K562 (cell line): ENCODE results near the gene IGDCC3. TPM values are rescaled to one million over a fixed set of nuclear protein-coding genes. Genes with fewer than 3 reads are reported as not detected.

Experiments used
- CREB1 ChIP-seq, 2 experiments: sonication (generic) in 1 of 2; formaldehyde crosslinking in 1 of 2; IDR thresholded peaks; 2 replicates each; pipeline versions ENCODE4 v1.6.1 to v1.8.0; 2012 to 2022; ENCODE audit warnings: inconsistent platforms in 1 of 2, mild to moderate bottlenecking in 1 of 2, missing genetic modification reagents in 1 of 2, moderate library complexity in 1 of 2
- CTCFL ChIP-seq: IDR thresholded peaks from 2 replicates; pipeline ENCODE4 v1.6.1; 2011; ENCODE audit warnings: borderline replicate concordance, low read depth, mild to moderate bottlenecking, moderate library complexity, low read length; ENCODE audit not compliant: insufficient read depth, poor library complexity, severe bottlenecking
- FIP1L1 ChIP-seq: fragments of 200-400 bp; formaldehyde crosslinking; IDR thresholded peaks from 2 replicates; pipeline ENCODE4 v1.6.1; 2018; ENCODE audit warnings: mild to moderate bottlenecking, low read depth, low read length; ENCODE audit not compliant: poor library complexity, severe bottlenecking
- HIVEP1 ChIP-seq: fragments of 250-450 bp; sonication (Bioruptor Pico); IDR thresholded peaks from 2 replicates; pipeline ENCODE4 v1.4.0; 2020; ENCODE audit warnings: mild to moderate bottlenecking
- MCM2 ChIP-seq: fragments of 450-650 bp; IDR thresholded peaks from 2 replicates; pipeline ENCODE4 v1.6.1; 2017; ENCODE audit warnings: low read depth, mild to moderate bottlenecking
- MYBL2 ChIP-seq, 2 experiments: fragments of 450-650 bp in 1 of 2; sonication (generic) in 1 of 2; formaldehyde crosslinking in 1 of 2; IDR thresholded peaks; 2 replicates each; pipeline versions ENCODE4 v1.6.1 to v1.8.1; 2017 to 2022; ENCODE audit warnings: borderline replicate concordance in 1 of 2, inconsistent platforms in 1 of 2, low read depth in 1 of 2, mild to moderate bottlenecking in 1 of 2, missing genetic modification reagents in 1 of 2, moderate library complexity in 1 of 2
- NR2C1 ChIP-seq, 2 experiments: fragments of 450-650 bp; IDR thresholded peaks; 2 replicates each; pipeline ENCODE4 v1.6.1; 2017; ENCODE audit warnings: mild to moderate bottlenecking in 2 of 2, antibody characterized with exemption in 1 of 2, inconsistent platforms in 1 of 2, missing compliant biosample characterization in 1 of 2, missing genetic modification characterization in 1 of 2
- RFX5 ChIP-seq: IDR thresholded peaks from 2 replicates; pipeline ENCODE4 v1.6.1; 2011; ENCODE audit warnings: low read depth, mild to moderate bottlenecking, improper control_type of control experiment, low read length
- SIRT6 ChIP-seq: IDR thresholded peaks from one replicate; pipeline ENCODE4 v1.6.1; 2012; ENCODE audit warnings: low read depth, mild to moderate bottlenecking, control low read depth, inconsistent platforms, low read length, moderate library complexity
- SOX6 ChIP-seq: fragments of 450-650 bp; IDR thresholded peaks from 2 replicates; pipeline ENCODE4 v1.6.1; 2014; ENCODE audit warnings: mild to moderate bottlenecking
- TBP ChIP-seq: optimal IDR thresholded peaks from 2 replicates; pipeline ENCODE3; 2011; ENCODE audit warnings: low read depth, low read length, improper control_type of control experiment
- TGIF2 ChIP-seq: sonication (generic); formaldehyde crosslinking; IDR thresholded peaks from 2 replicates; pipeline ENCODE4 v1.8.1; 2022; ENCODE audit warnings: mild to moderate bottlenecking, missing genetic modification reagents, moderate library complexity
- XRCC3 ChIP-seq: fragments of 450-650 bp; IDR thresholded peaks from 2 replicates; pipeline ENCODE4 v1.6.1; 2017; ENCODE audit warnings: mild to moderate bottlenecking, moderate library complexity
- ZFP36 ChIP-seq: fragments of 150-350 bp; IDR thresholded peaks from 2 replicates; pipeline ENCODE4 v1.6.1; 2018; ENCODE audit warnings: low read length, low read depth; ENCODE audit not compliant: partially characterized antibody
- ZKSCAN3 ChIP-seq: fragments of 250-450 bp; sonication (Bioruptor Pico); IDR thresholded peaks from 2 replicates; pipeline ENCODE4 v1.4.0; 2020
- ZNF175 ChIP-seq: fragments of 200-800 bp; sonication (Bioruptor generic); IDR thresholded peaks from 2 replicates; pipeline ENCODE4 v1.6.1; 2016; ENCODE audit warnings: low read depth, mild to moderate bottlenecking, missing genetic modification characterization, missing compliant biosample characterization
- ZNF668 ChIP-seq: fragments of 250-450 bp; sonication (Bioruptor Pico); IDR thresholded peaks from 2 replicates; pipeline ENCODE4 v1.8.0; 2022; ENCODE audit warnings: mild to moderate bottlenecking, inconsistent platforms
- polyA plus RNA-seq, 8 experiments: library from polyadenylated mRNA; depleted of rRNA in 4 of 8; stranded (reverse) in 5 of 8; unstranded in 3 of 8; fragments of >200 nt; fragmentation: Nextera tagmentation in 2 of 8; fragmentation: Illumina TruSeq in 1 of 8; extraction: Ambion mirVana in 2 of 8; extraction: Trizol in 1 of 8; gene quantifications; 2 replicates each; pipeline versions ENCODE4 v1.2.1 to v1.2.3, GENCODE V29; 2011 to 2014; ENCODE audit warnings: inconsistent platforms in 1 of 8, missing spikeins in 1 of 8
- total RNA-seq, 7 experiments: library from RNA; depleted of rRNA in 6 of 7; stranded (reverse); fragments of >200 nt in 6 of 7; fragmentation: Illumina TruSeq in 2 of 7; extraction: Trizol in 2 of 7; gene quantifications; 2 replicates each; pipeline versions ENCODE4 v1.2.1 to v1.2.3, GENCODE V29; 2011 to 2021; ENCODE audit warnings: low replicate concordance in 1 of 7
- TF ChIP-seq, protein P1 (sequence below): fragments of 450-650 bp; IDR thresholded peaks from 2 replicates; pipeline ENCODE4 v1.6.1; 2018; ENCODE audit not compliant: partially characterized antibody
- TF ChIP-seq, protein P2 (sequence below): fragments of 250-450 bp; sonication (Bioruptor Pico); IDR thresholded peaks from 2 replicates; pipeline ENCODE4 v1.4.0; 2020; ENCODE audit warnings: mild to moderate bottlenecking, moderate library complexity

IGDCC3 gene
- total and polyA plus RNA-seq, 9 of the 15 experiments (the other 6 are each of a cell fraction or from before 2014, with no cell fraction given), result not detected

- TF ChIP-seq NR2C1 (IDR thresholded peaks at IDR 0.05) (no peak; the same call in 1 of the 2 replicates), NR2C1 (tag; IDR thresholded peaks at IDR 0.05) (peak; percentile 38; the same call in 1 of the 2 replicates), RFX5 (no peak), CREB1 (IDR thresholded peaks at IDR 0.05) (no peak), CREB1 (CRISPR knock-in tag; IDR thresholded peaks at IDR 0.05) (peak; percentile 44), ZFP36 (peak; percentile 43), MCM2 (no peak), CTCFL (peak; percentile 93), TGIF2 (no peak), XRCC3 (no peak), SOX6 (no peak; the same call in 1 of the 2 replicates), MYBL2 (IDR thresholded peaks at IDR 0.05; ENCODE audit: low read depth) (no peak), MYBL2 (CRISPR knock-in tag; IDR thresholded peaks at IDR 0.05; ENCODE audit: borderline replicate concordance) (no peak), SIRT6 (no peak), ZNF668 (CRISPR knock-in tag) (no peak), HIVEP1 (CRISPR knock-in tag) (no peak), TBP (no peak), ZNF175 (CRISPR knock-in tag) (no peak), ZKSCAN3 (CRISPR knock-in tag) (no peak), FIP1L1 (no peak)
- TF ChIP-seq, protein P1, sequence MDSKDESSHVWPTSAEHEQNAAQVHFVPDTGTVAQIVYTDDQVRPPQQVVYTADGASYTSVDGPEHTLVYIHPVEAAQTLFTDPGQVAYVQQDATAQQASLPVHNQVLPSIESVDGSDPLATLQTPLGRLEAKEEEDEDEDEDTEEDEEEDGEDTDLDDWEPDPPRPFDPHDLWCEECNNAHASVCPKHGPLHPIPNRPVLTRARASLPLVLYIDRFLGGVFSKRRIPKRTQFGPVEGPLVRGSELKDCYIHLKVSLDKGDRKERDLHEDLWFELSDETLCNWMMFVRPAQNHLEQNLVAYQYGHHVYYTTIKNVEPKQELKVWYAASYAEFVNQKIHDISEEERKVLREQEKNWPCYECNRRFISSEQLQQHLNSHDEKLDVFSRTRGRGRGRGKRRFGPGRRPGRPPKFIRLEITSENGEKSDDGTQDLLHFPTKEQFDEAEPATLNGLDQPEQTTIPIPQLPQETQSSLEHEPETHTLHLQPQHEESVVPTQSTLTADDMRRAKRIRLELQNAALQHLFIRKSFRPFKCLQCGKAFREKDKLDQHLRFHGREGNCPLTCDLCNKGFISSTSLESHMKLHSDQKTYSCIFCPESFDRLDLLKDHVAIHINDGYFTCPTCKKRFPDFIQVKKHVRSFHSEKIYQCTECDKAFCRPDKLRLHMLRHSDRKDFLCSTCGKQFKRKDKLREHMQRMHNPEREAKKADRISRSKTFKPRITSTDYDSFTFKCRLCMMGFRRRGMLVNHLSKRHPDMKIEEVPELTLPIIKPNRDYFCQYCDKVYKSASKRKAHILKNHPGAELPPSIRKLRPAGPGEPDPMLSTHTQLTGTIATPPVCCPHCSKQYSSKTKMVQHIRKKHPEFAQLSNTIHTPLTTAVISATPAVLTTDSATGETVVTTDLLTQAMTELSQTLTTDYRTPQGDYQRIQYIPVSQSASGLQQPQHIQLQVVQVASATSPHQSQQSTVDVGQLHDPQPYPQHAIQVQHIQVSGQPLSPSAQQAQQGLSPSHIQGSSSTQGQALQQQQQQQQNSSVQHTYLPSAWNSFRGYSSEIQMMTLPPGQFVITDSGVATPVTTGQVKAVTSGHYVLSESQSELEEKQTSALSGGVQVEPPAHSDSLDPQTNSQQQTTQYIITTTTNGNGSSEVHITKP, result peak; percentile 40
- TF ChIP-seq, protein P2, sequence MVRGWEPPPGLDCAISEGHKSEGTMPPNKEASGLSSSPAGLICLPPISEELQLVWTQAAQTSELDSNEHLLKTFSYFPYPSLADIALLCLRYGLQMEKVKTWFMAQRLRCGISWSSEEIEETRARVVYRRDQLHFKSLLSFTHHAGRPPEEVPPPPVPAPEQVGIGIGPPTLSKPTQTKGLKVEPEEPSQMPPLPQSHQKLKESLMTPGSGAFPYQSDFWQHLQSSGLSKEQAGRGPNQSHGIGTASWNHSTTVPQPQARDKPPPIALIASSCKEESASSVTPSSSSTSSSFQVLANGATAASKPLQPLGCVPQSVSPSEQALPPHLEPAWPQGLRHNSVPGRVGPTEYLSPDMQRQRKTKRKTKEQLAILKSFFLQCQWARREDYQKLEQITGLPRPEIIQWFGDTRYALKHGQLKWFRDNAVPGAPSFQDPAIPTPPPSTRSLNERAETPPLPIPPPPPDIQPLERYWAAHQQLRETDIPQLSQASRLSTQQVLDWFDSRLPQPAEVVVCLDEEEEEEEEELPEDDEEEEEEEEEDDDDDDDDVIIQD (CRISPR knock-in tag), result no peak
These were observed 7.4 kb upstream of the IGDCC3 start (continued) for GRCh38 chr15:65384895-65385869.
